ENCODE results near the gene IGLL5. TPM values are rescaled to one million over a fixed set of nuclear protein-coding genes. Genes with fewer than 3 reads are reported as not detected.

The IGLL5 gene
- total RNA-seq, 2 experiments from 2014 or later: not detected

GRCh38 chr22:22942511-22943329, 55.1 kb downstream of the IGLL5 start:
- POLR2A ChIA-PET: no interaction called here
- CTCF ChIA-PET: interaction anchor here (0.7 to 4.0 kb wide), 8 partner anchors 12 to 94 kb away, joined by 3 to 23 read pairs (median 4); no protein-coding TSS in a partner anchor

DNA sequence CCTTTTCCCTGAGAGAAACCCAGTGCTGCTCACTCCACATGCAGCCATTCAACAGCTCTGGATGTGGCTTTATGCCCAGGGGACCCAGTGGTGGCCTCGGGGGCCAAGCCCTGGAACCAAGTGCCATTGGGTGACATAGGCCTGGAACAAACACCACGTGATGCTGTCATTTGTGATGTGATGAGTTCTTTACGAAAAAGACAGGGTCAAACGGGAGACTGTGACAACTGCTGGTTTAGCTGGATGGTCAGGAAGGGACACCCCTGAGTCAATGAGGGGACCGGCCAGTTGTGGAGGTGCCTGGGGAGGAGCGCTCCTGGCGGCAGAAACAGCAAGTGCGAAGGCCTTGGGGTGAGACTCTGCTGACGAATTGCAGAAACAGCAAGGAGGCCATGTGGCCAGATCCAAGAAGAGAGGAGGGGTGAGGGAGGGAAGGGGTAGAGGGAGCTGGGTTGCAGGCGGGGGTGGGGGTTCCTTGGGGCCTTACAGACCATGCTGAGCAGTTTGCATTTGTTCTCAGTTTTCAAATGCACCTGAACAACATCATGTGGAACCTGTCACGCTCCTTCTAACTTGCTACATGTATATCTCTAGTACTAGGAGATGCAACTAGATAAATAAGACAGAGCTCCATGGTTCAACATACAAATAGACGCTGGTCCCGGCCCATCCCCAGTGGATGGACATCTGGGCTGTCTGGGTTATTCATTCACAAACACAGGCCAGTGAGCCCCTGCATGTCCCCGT, 56.1 kb downstream of the IGLL5 start:
- ChIA-PET POLR2A (no interaction called here), CTCF (interaction anchor here (0.7 to 4.0 kb wide), 7 partner anchors 12 to 95 kb away, joined by 3 to 23 read pairs (median 4); no protein-coding TSS in a partner anchor)

DNA sequence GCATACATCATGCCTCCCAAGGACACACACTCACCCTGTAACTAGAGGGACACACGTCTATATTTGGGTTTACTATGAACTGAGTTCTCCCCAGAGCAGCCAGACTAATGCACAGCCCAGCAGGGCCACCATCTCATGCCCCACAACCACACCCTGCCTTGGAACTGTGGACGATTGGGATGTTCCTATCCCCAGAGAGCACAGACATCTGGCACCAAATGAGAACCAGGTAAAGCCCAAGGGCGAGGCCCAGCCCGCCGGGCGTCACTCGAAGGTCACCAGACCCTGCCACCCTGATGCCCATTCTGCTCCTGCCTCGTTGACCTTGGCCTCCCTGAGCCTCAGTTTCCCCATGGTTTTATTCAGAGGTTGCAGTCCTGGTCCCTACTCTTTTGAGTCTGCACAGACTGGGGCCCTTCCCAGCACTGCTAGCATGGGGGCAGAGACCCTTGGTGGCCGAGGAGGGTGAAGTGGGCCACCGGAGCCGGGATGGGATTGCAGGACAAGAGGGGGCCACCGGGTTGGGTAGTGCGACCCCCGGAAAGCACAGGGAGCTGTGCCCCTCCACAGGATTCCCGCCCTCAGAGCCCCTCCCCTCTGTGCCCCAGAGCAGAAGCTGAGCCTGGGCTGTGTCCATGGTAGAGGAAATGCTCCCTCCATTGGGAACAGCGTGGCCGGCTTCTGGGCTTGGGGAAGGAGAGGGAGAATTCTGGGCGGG, 56.8 kb downstream of the IGLL5 start:
- ChIA-PET CTCF (interaction anchor here (1.8 to 4.0 kb wide), 2 partner anchors 11 to 60 kb away, joined by 4 to 23 read pairs; no protein-coding TSS in a partner anchor), POLR2A (no interaction called here)

DNA sequence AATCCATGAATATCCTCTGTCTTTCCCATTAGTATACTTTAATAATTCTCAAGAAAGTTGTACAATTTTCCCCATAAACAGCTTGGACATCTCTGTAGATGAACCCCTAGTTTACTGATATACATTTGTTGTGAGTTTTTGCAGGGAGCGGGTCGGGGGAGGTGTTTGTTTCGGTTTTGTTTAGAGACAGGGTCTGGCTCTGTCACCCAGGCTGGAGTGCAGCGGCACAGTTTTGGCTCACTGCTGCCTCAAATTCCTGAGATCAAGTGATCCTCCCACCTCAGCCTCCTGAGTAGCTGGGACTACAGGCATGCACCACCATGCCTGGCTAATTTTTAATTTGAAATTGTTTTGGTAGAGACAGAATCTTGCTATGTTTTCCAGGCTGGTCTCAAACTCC, 57.6 kb downstream of the IGLL5 start:
- POLR2A ChIA-PET: no interaction called here
- CTCF ChIA-PET: no interaction called here

Other genes with a start within 250 kb of the IGLL5 start
- not detected for gene GGTLC2, start 243.2 kb upstream of the IGLL5 start, total RNA-seq
- gene GNAZ, start 182.7 kb downstream of the IGLL5 start, total RNA-seq: 1 to 10 TPM; 1.2 to 2.1 TPM

Data from activated CD8-positive, alpha-beta memory T cell treated with anti-CD3 and anti-CD28 coated beads for 36 hours (primary cell).